Small intestine (tissue), 7 donors: ENCODE results near the gene LRRC61. TPM values are rescaled to one million over a fixed set of nuclear protein-coding genes. Genes with fewer than 3 reads are reported as not detected.
"Not testable (repeated sequence)": the region's sequence is repeated elsewhere in the genome, so short reads cannot be mapped to it uniquely, and the experiment has no call there.

Experiments
- DNase-seq, 2 donors: peaks; one replicate each; pipeline versions ENCODE4 v3.0.0 to v3.0.0-alpha.2; 2013
- FAIRE-seq: peaks from 2 replicates; lab custom pipeline; 2012; peaks lifted over from hg19 to GRCh38; lab: Jason Lieb, UNC
- H3K27ac ChIP-seq, 3 donors: one replicate each; pipeline ENCODE4 v1.5.1; 2013; ENCODE audit warnings: low read length in 2 of 3, mild to moderate bottlenecking in 2 of 3, control low read depth in 1 of 3, inconsistent platforms in 1 of 3, low read depth in 1 of 3, moderate library complexity in 1 of 3
- H3K27me3 ChIP-seq, 3 donors: one replicate each; pipeline ENCODE4 v1.6.1; 2013; ENCODE audit warnings: low read length in 3 of 3, inconsistent platforms in 1 of 3; ENCODE audit not compliant: control insufficient read depth in 3 of 3, insufficient read depth in 3 of 3
- H3K36me3 ChIP-seq, 3 donors: one replicate each; pipeline ENCODE4 v1.6.1; 2013; ENCODE audit warnings: low read length in 3 of 3, inconsistent platforms in 1 of 3, low read depth in 1 of 3, mild to moderate bottlenecking in 1 of 3, moderate library complexity in 1 of 3; ENCODE audit not compliant: control insufficient read depth in 3 of 3, insufficient read depth in 2 of 3
- H3K4me1 ChIP-seq, 3 donors: one replicate each; pipeline ENCODE4 v1.6.1; 2013; ENCODE audit warnings: low read length in 2 of 3, inconsistent platforms in 1 of 3, low read depth in 1 of 3, mild to moderate bottlenecking in 1 of 3, moderate library complexity in 1 of 3; ENCODE audit not compliant: control insufficient read depth in 3 of 3, insufficient read depth in 2 of 3
- H3K4me3 ChIP-seq, 3 donors: one replicate each; pipeline ENCODE4 v1.5.1; 2013; ENCODE audit warnings: low read length in 3 of 3, control low read depth in 1 of 3, inconsistent platforms in 1 of 3, low read depth in 1 of 3, mild to moderate bottlenecking in 1 of 3, moderate library complexity in 1 of 3
- H3K9me3 ChIP-seq, 2 donors: one replicate each; pipeline ENCODE4 v1.6.1; 2013; ENCODE audit warnings: low read depth in 1 of 2, low read length in 1 of 2; ENCODE audit not compliant: control insufficient read depth in 2 of 2, insufficient read depth in 1 of 2
- WGBS, 3 donors: extraction: QIAGEN DNeasy Blood & Tissue Kit; methylation state at CpG; one replicate each; pipeline ENCODE4 v1.1.7; 2013; 5-methylcytosine and 5-hydroxymethylcytosine counted together
- polyA plus RNA-seq, 4 donors: library from polyadenylated mRNA; stranded (reverse) in 3 of 4; unstranded in 1 of 4; fragments of 200-250 nt in 3 of 4; fragments of 120-200 nt in 1 of 4; gene quantifications; one replicate each; pipeline versions ENCODE4 v1.2.1 to v1.2.3, GENCODE V29; 2013
- donor health status: healthy with polysubstance abuse.
- donor health status: control.
- donor health status: control.
- donor health status: Bipolar disorder and iron deficiency.
- donor health status: healthy.

The LRRC61 gene
- polyA plus RNA-seq, 4 donors = 5.6 to 23.6 (median 12.3) TPM

GRCh38 chr7:150311711-150312110, 11.4 kb upstream of the LRRC61 start:
- no peak for FAIRE-seq

GRCh38 chr7:150312649-150313366, 10.3 kb upstream of the LRRC61 start:
- not testable (repeated sequence) for DNase-seq, H3K4me3 ChIP-seq, H3K9me3 ChIP-seq, H3K4me1 ChIP-seq, H3K27me3 ChIP-seq, FAIRE-seq, H3K27ac ChIP-seq, H3K36me3 ChIP-seq
- WGBS, 3 donors = 88 to 93% (median 89%) methylated on average over 7 of the region's 7 CpGs

More at GRCh38 chr7:150311711-150312110, 11.4 kb upstream of the LRRC61 start:
- H3K36me3 ChIP-seq = peaks cover 0 to 7% (median 0%) of the 10 kb centered on the region in 3 donors
- no peak for DNase-seq
- 88 to 92% (median 91%) methylated on average over 5 of the region's 5 CpGs for WGBS, 3 donors
- no peak overlapping the region for H3K27ac ChIP-seq
- H3K9me3 ChIP-seq = no peaks in the 10 kb centered on the region
- no peaks in the 10 kb centered on the region for H3K27me3 ChIP-seq
- peaks cover 0 to 3% (median 0%) of the 10 kb centered on the region in 3 donors for H3K4me1 ChIP-seq
- no peak overlapping the region for H3K4me3 ChIP-seq

- DNase-seq = no peak
- Histone ChIP-seq H3K4me1 (peaks cover 0 to 3% (median 0%) of the 10 kb centered on the region in 3 donors), H3K27ac (no peak overlapping the region), H3K9me3 (no peaks in the 10 kb centered on the region), H3K36me3 (peaks cover 0 to 9% (median 0%) of the 10 kb centered on the region in 3 donors), H3K27me3 (no peaks in the 10 kb centered on the region), H3K4me3 (no peak overlapping the region)
- 66 to 77% (median 72%) methylated on average over 3 of the region's 3 CpGs for WGBS, 3 donors
- FAIRE-seq = no peak
Observed at GRCh38 chr7:150313367-150313809, 9.8 kb upstream of the LRRC61 start.

- Histone ChIP-seq H3K27ac (no peak overlapping the region), H3K27me3 (no peaks in the 10 kb centered on the region), H3K4me3 (no peak overlapping the region), H3K36me3 (peaks cover 0 to 9% (median 0%) of the 10 kb centered on the region in 3 donors), H3K9me3 (no peaks in the 10 kb centered on the region), H3K4me1 (peaks cover 0 to 3% (median 0%) of the 10 kb centered on the region in 3 donors)
- no peak for FAIRE-seq
- no peak for DNase-seq
- 92 to 94% (median 93%) methylated on average over 6 of the region's 6 CpGs for WGBS, 3 donors
Observed at GRCh38 chr7:150313870-150314269, 9.3 kb upstream of the LRRC61 start.

GRCh38 chr7:150314639-150315239, 8.4 kb upstream of the LRRC61 start:
- Histone ChIP-seq H3K36me3 (peaks cover 0 to 9% (median 0%) of the 10 kb centered on the region in 3 donors), H3K27me3 (no peaks in the 10 kb centered on the region), H3K9me3 (no peaks in the 10 kb centered on the region), H3K4me1 (peaks cover 0 to 3% (median 0%) of the 10 kb centered on the region in 3 donors), H3K27ac (no peak overlapping the region), H3K4me3 (no peak overlapping the region)
- peak; percentile 49 for FAIRE-seq
- 90 to 100% (median 98%) methylated on average over 5 of the region's 5 CpGs for WGBS, 3 donors
- DNase-seq = no peak

- FAIRE-seq, DNase-seq, H3K27me3 ChIP-seq, H3K9me3 ChIP-seq, H3K4me3 ChIP-seq: not testable (repeated sequence)
- Histone ChIP-seq H3K4me1 (peaks cover 3 to 13% (median 7%) of the 10 kb centered on the region in 3 donors), H3K36me3 (peaks cover 0 to 13% (median 0%) of the 10 kb centered on the region in 3 donors), H3K27ac (peak overlapping the region in 1 of 3 donors; percentile 28)
- WGBS, 3 donors = 81 to 93% (median 93%) methylated on average over 6 of the region's 6 CpGs
Observed at GRCh38 chr7:150316987-150317386, 6.2 kb upstream of the LRRC61 start.

- Histone ChIP-seq H3K36me3 (peaks cover 0 to 13% (median 0%) of the 10 kb centered on the region in 3 donors), H3K9me3 (no peaks in the 10 kb centered on the region), H3K4me1 (peaks cover 3 to 18% (median 11%) of the 10 kb centered on the region in 3 donors), H3K4me3 (no peak overlapping the region), H3K27ac (peak overlapping the region in 1 of 3 donors; percentile 36), H3K27me3 (no peaks in the 10 kb centered on the region)
- no peak for FAIRE-seq
- WGBS, 3 donors = 66 to 82% (median 80%) methylated on average over 7 of the region's 7 CpGs
- no peak for DNase-seq
Observed at GRCh38 chr7:150317748-150318444, 5.3 kb upstream of the LRRC61 start.

GRCh38 chr7:150321788-150322113, 1.4 kb upstream of the LRRC61 start:
- FAIRE-seq (no peak), DNase-seq (no peak)
- Histone ChIP-seq H3K27ac (no peak overlapping the region), H3K9me3 (no peaks in the 10 kb centered on the region), H3K4me1 (peaks cover 8 to 23% (median 13%) of the 10 kb centered on the region in 3 donors), H3K27me3 (no peaks in the 10 kb centered on the region), H3K36me3 (peaks cover 2 to 24% (median 3%) of the 10 kb centered on the region in 3 donors), H3K4me3 (no peak overlapping the region)
- WGBS, 3 donors = 92 to 97% (median 96%) methylated on average over 3 of the region's 3 CpGs
